SU-DHL-6 (cell line): ENCODE measurements around the gene BOD1L1.

ENCODE experiments used
- H2AFZ ChIP-seq: fragments of 200-600 bp; sonication (generic); 2 replicates; pipeline ENCODE4 v1.6.1; 2014; ENCODE audit warnings: low read depth, mild to moderate bottlenecking, moderate library complexity, mixed read lengths, antibody characterized with exemption, low read length; ENCODE audit not compliant: severe bottlenecking
- H3F3A ChIP-seq: fragments of 200-600 bp; shearing (Covaris generic); 2 replicates; pipeline ENCODE4 v1.6.0; 2016; ENCODE audit warnings: antibody characterized with exemption, mild to moderate bottlenecking; ENCODE audit not compliant: insufficient read depth
- H3K27ac ChIP-seq: fragments of 200-600 bp; sonication (generic); 2 replicates; pipeline ENCODE4 v1.5.1; 2016; ENCODE audit warnings: low read depth, mild to moderate bottlenecking, low read length, moderate library complexity, mixed read lengths
- H3K27me3 ChIP-seq: fragments of 200-600 bp; sonication (generic), shearing (Covaris generic); 2 replicates; pipeline ENCODE4 v1.6.0; 2014; ENCODE audit warnings: mild to moderate bottlenecking, low read length
- H3K36me3 ChIP-seq: fragments of 200-600 bp; sonication (generic); 2 replicates; pipeline ENCODE4 v1.6.1; 2014; ENCODE audit warnings: mild to moderate bottlenecking, low read length, mixed read lengths
- H3K4me2 ChIP-seq: fragments of 300-600, 200-600 bp; shearing (Covaris generic), sonication (generic); 2 replicates; pipeline ENCODE4 v1.6.0; 2014; ENCODE audit warnings: low read length, low read depth, mild to moderate bottlenecking; ENCODE audit not compliant: poor library complexity, severe bottlenecking
- H3K4me3 ChIP-seq: fragments of 200-600 bp; sonication (generic); 2 replicates; pipeline ENCODE4 v1.5.1; 2014; ENCODE audit warnings: antibody characterized with exemption, low read length, mild to moderate bottlenecking, mixed read lengths; ENCODE audit not compliant: insufficient read depth, poor library complexity, severe bottlenecking
- H3K79me2 ChIP-seq: fragments of 200-600 bp; sonication (generic); 2 replicates; pipeline ENCODE4 v1.6.1; 2014; ENCODE audit warnings: mild to moderate bottlenecking, low read length, moderate library complexity; ENCODE audit not compliant: insufficient read depth
- H3K9ac ChIP-seq: fragments of 200-600 bp; sonication (generic); 2 replicates; pipeline ENCODE4 v1.7.0; 2014; ENCODE audit warnings: mild to moderate bottlenecking, low read length
- H3K9me2 ChIP-seq: fragments of 200-600 bp; sonication (generic); replicated peaks from 2 replicates; pipeline ENCODE4 v1.6.1; 2014; ENCODE audit warnings: low read length; ENCODE audit not compliant: insufficient read depth
- H3K9me3 ChIP-seq: fragments of 200-600 bp; sonication (generic); 2 replicates; pipeline ENCODE4 v1.6.1; 2014; ENCODE audit warnings: low read length, mixed read lengths; ENCODE audit not compliant: insufficient read depth
- H4K20me1 ChIP-seq: fragments of 200-600 bp; sonication (generic); 2 replicates; pipeline ENCODE4 v1.6.1; 2014; ENCODE audit warnings: low read depth, mild to moderate bottlenecking, antibody characterized with exemption, low read length, moderate library complexity, mixed read lengths
- EZH2phosphoT487 ChIP-seq: fragments of 200-600 bp; sonication (generic), shearing (Covaris generic); conservative IDR thresholded peaks from 2 replicates; pipeline ENCODE4 v1.6.1; 2018; ENCODE audit warnings: mild to moderate bottlenecking, antibody characterized with exemption, low read length, moderate library complexity, mixed read lengths
- TF ChIP-seq, protein P1 (sequence below): fragments of 200-600 bp; sonication (generic); IDR thresholded peaks from one replicate; pipeline ENCODE4 v1.5.1; 2017; ENCODE audit warnings: antibody characterized with exemption, mild to moderate bottlenecking, low read length, moderate library complexity; ENCODE audit not compliant: insufficient read depth, poor library complexity, severe bottlenecking

BOD1L1 gene

DNA sequence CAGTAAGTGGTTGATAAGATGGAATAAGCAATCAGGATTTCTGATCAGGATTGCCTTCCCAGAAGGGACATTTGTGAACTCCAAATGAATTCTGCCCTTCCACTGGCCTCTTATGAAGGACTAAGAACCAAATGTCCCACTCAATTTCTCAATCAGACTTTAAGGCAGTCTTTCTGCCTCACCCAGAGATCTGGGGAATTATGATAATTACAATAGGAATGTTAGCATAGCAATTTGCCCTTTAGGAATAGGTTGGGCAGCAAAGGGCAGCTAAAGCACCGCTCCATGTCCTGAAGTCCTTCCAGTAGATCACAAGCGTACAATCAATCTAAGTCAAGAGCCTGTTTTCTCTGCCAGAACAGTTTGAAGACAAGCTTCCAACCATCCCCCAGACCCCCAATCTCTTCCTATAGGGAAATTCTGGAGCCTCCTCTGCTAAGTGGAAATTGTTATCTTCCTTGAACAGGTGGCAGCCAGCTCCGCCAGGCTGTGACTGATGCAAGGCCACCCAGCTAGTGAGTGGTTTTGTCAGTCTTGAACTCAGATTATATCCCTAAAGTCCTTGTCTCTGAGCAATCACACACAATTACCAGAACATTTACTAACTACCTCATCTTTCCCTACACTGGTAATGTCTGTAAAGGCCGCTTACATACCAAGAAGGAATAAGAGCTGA is 101.8 kb downstream of the BOD1L1 start:
- Histone ChIP-seq H3K9me3 (no peaks in the 10 kb centered on the region), H2AFZ (no peak overlapping the region), H3K36me3 (no peaks in the 10 kb centered on the region), H3F3A (no peaks in the 10 kb centered on the region), H3K9ac (no peak overlapping the region), H3K27me3 (no peaks in the 10 kb centered on the region), H3K27ac (no peak overlapping the region), H3K4me3 (no peak overlapping the region), H3K79me2 (no peaks in the 10 kb centered on the region), H3K9me2 (no peaks in the 10 kb centered on the region), H4K20me1 (no peaks in the 10 kb centered on the region), H3K4me2 (no peak overlapping the region)
- no peak for TF ChIP-seq EZH2phosphoT487

DNA sequence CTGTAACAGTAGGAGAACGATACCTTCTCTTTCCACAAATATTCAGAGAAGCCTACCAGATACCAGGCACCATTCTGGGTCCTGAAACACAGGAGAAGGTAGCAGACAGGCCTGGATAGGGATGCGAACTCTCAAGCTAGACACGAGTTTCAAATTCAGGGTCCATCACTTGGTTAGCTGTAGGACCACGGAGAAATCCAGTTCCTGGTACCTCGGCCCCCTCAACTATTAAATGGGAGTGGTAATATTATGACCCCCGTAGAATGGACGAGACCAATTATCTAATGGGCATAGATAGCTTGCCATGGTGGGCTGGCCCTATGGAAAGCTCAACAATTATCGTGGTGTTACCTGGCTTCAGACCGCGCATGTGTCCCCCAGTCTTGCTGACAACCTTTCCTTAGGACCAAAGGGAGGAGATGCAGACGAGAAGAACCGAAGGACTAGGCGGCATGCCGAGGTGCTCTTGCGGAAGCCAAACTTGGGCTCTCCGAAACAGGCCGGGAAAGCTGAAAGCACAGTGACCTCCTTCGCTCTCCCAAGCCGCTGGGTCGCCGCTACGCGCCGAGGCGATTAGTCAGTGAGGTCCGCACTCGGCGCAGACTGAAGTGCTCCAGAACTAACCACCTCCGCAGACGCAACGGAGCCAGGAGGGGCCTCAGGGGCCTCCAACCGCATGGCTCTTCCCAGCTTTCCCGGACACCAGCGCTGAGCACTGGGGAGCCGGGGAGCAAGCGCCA is 102.9 kb downstream of the BOD1L1 start:
- Histone ChIP-seq H3F3A (no peaks in the 10 kb centered on the region), H3K27me3 (no peaks in the 10 kb centered on the region), H3K4me2 (no peak overlapping the region), H3K36me3 (no peaks in the 10 kb centered on the region), H3K79me2 (no peaks in the 10 kb centered on the region), H2AFZ (no peak overlapping the region), H3K9me2 (no peaks in the 10 kb centered on the region), H3K27ac (no peak overlapping the region), H3K9ac (no peak overlapping the region), H3K4me3 (no peak overlapping the region), H4K20me1 (no peaks in the 10 kb centered on the region), H3K9me3 (no peaks in the 10 kb centered on the region)
- no peak for TF ChIP-seq EZH2phosphoT487
- TF ChIP-seq, protein P1, sequence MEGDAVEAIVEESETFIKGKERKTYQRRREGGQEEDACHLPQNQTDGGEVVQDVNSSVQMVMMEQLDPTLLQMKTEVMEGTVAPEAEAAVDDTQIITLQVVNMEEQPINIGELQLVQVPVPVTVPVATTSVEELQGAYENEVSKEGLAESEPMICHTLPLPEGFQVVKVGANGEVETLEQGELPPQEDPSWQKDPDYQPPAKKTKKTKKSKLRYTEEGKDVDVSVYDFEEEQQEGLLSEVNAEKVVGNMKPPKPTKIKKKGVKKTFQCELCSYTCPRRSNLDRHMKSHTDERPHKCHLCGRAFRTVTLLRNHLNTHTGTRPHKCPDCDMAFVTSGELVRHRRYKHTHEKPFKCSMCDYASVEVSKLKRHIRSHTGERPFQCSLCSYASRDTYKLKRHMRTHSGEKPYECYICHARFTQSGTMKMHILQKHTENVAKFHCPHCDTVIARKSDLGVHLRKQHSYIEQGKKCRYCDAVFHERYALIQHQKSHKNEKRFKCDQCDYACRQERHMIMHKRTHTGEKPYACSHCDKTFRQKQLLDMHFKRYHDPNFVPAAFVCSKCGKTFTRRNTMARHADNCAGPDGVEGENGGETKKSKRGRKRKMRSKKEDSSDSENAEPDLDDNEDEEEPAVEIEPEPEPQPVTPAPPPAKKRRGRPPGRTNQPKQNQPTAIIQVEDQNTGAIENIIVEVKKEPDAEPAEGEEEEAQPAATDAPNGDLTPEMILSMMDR: no peak

DNA sequence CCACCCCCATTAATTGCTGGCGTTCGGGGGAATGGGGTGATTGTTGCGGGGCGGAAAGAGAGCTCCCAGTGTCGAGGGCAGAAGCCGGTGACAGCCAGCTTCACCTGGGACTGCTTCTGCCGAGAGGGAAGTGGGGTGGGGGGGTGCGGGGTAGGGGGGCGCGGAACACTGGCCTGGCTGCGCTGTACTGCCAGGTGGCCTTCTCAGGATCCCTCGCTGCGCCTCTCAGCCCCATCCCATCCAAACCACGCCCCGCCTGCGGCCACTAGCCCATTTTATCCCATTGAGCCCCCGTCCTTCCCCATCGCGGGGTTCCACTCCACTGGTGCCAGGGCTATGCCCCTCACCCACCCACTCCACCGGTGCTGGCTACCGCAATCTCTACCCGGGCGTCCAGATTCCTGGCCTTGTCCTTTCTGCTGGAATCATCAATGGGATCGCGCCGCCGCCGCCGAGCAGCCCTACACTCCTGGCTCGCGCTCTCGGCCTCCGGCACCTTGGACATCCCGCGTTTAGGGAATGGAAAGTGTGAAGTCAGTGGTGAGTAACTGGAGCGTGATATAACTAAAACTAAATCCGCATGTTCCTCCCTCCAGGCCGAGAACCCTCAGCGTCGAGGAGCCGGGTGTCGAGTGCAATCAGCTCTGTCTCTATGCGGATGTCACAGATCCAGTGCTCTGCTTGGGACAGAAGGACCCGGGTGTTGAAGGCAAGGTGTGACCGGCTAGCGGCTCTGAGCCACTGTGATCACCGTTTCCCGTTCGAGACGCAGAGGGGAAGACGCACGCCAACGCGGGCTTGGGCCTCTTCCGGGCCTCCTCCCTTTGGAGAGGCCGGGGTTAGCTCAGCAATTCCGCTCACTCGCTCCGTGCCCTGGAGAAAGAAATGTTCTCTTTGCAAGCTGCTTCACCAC is 103.7 kb downstream of the BOD1L1 start:
- no peak overlapping the region for H3K27ac ChIP-seq
- no peaks in the 10 kb centered on the region for H3K9me3 ChIP-seq
- no peak overlapping the region for H3K4me3 ChIP-seq
- H3K9ac ChIP-seq: no peak overlapping the region
- no peaks in the 10 kb centered on the region for H3F3A ChIP-seq
- no peaks in the 10 kb centered on the region for H3K27me3 ChIP-seq
- no peak overlapping the region for H3K4me2 ChIP-seq
- no peak overlapping the region for H2AFZ ChIP-seq
- no peaks in the 10 kb centered on the region for H3K9me2 ChIP-seq
- H3K36me3 ChIP-seq: no peaks in the 10 kb centered on the region
- H4K20me1 ChIP-seq: no peaks in the 10 kb centered on the region
- TF ChIP-seq, protein P1: no peak
- no peak for TF ChIP-seq EZH2phosphoT487
- H3K79me2 ChIP-seq: no peaks in the 10 kb centered on the region
